EH (cell line): ENCODE measurements around the gene STYX.

Experiments
- DNase-seq: peaks from one replicate; pipeline ENCODE4 v3.0.0-alpha.2; 2015; ENCODE audit warnings: low read depth

STYX gene

GRCh38 chr14:52790011-52790755, 60.2 kb downstream of the STYX start:
- no peak for DNase-seq

GRCh38 chr14:52790756-52791222, 60.8 kb downstream of the STYX start:
- no peak for DNase-seq

- peak; percentile 94 for DNase-seq
Measured at GRCh38 chr14:52791223-52792096, 61.5 kb downstream of the STYX start, which contains the start of gene GNPNAT1. Gene GNPNAT1, minus strand, starts transcription at chr14:52791607. Its CDS starts 6,957 bp downstream, at chr14:52784650.

GRCh38 chr14:52792097-52792415, 62.1 kb downstream of the STYX start:
- no peak for DNase-seq

GRCh38 chr14:52793061-52793460, 63.1 kb downstream of the STYX start:
- no peak for DNase-seq

GRCh38 chr14:52797653-52798052, 67.7 kb downstream of the STYX start:
- no peak for DNase-seq

GRCh38 chr14:52798826-52799225, 68.9 kb downstream of the STYX start:
- DNase-seq = no peak

- DNase-seq = peak; percentile 90
Measured at GRCh38 chr14:52801014-52801712, 71.2 kb downstream of the STYX start.

- DNase-seq = peak; percentile 70
Measured at GRCh38 chr14:52802597-52802996, 72.6 kb downstream of the STYX start.

- no peak for DNase-seq
Measured at GRCh38 chr14:52806115-52806514, 76.1 kb downstream of the STYX start.

- DNase-seq = no peak
Measured at GRCh38 chr14:52808101-52808500, 78.1 kb downstream of the STYX start.

GRCh38 chr14:52821805-52822250, 91.9 kb downstream of the STYX start:
- DNase-seq = no peak

- peak; percentile 75 for DNase-seq
Measured at GRCh38 chr14:52824462-52824861, 94.5 kb downstream of the STYX start.
